Neural progenitor cell (in vitro differentiated cells): ENCODE measurements around the gene PHACTR1.

Experiments
- CTCF ChIP-seq: fragments of 200-600 bp; sonication (generic); IDR thresholded peaks from 2 replicates; pipeline ENCODE4 v1.5.1; 2017; ENCODE audit warnings: antibody characterized with exemption, mild to moderate bottlenecking
- EZH2 ChIP-seq: fragments of 200-600 bp; sonication (generic); IDR thresholded peaks from 2 replicates; pipeline ENCODE4 v1.6.1; 2017; ENCODE audit warnings: antibody characterized with exemption, mild to moderate bottlenecking, moderate library complexity
- EZH2phosphoT487 ChIP-seq: fragments of 200-600 bp; sonication (generic); IDR thresholded peaks from 2 replicates; pipeline ENCODE4 v1.6.1; 2017; ENCODE audit warnings: antibody characterized with exemption

- TF ChIP-seq CTCF (no peak), EZH2phosphoT487 (no peak), EZH2 (no peak)
Measured at GRCh38 chr6:13075141-13075845, 358.7 kb downstream of the PHACTR1 start.
